ENCODE measurements around the gene TCF3.

- TF ChIP-seq TAF7 (optimal IDR thresholded peaks at IDR 0.05; ENCODE audit: borderline replicate concordance, low read depth, low read length), result no peak
- no peak for TF ChIP-seq POLR2A (IDR thresholded peaks at IDR 0.05; ENCODE audit: control extremely low read depth in 1 of 2, low read depth in 2 of 2, low read length in 2 of 2)
- TF ChIP-seq CTCF (IDR thresholded peaks at IDR 0.05; ENCODE audit: control extremely low read depth in 1 of 3, insufficient read depth in 1 of 3, low read depth in 1 of 3, low read length in 3 of 3), result no peak
Measured at GRCh38 chr19:1663852-1664251, 11.4 kb upstream of the TCF3 start.

Measured in H1 (cell line).